Tibial nerve (tissue), 4 donors: ENCODE data around the gene CD6. TPM values are rescaled to one million over a fixed set of nuclear protein-coding genes. Genes with fewer than 3 reads are reported as not detected.

ENCODE experiments used
- DNase-seq, 2 donors: peaks; one replicate each; pipeline ENCODE4 v3.0.0-alpha.2; 2019; ENCODE audit warnings: low spot score in 2 of 2
- H3K27ac ChIP-seq, 4 donors: fragments of 200-600 bp; sonication (generic) in 3 of 4; one replicate each; pipeline ENCODE4 v1.5.1; 2017 to 2019; ENCODE audit warnings: mild to moderate bottlenecking in 1 of 4
- H3K27me3 ChIP-seq, 2 donors: fragments of 200-600 bp; sonication (generic) in 1 of 2; one replicate each; pipeline versions ENCODE4 v1.5.1 to v1.6.0; 2017 to 2019
- H3K36me3 ChIP-seq, 3 donors: fragments of 200-600 bp; sonication (generic); one replicate each; pipeline ENCODE4 v1.5.1; 2018 to 2019
- H3K4me1 ChIP-seq, 4 donors: fragments of 200-600 bp; sonication (generic) in 3 of 4; one replicate each; pipeline ENCODE4 v1.5.1; 2017 to 2019
- H3K4me3 ChIP-seq, 4 donors: fragments of 200-600 bp; sonication (generic) in 3 of 4; one replicate each; pipeline ENCODE4 v1.5.1; 2017 to 2019; ENCODE audit warnings: mild to moderate bottlenecking in 1 of 4, moderate library complexity in 1 of 4
- H3K9me3 ChIP-seq, 4 donors: fragments of 200-600 bp; sonication (generic) in 3 of 4; one replicate each; pipeline ENCODE4 v1.5.1; 2017 to 2019
- EP300 ChIP-seq, 2 donors: sonication (generic); formaldehyde crosslinking; IDR thresholded peaks; one replicate each; pipeline ENCODE4 v1.6.1; 2017; ENCODE audit warnings: antibody characterized with exemption in 2 of 2, mild to moderate bottlenecking in 1 of 2
- POLR2A ChIP-seq, 2 donors: fragments of 450-650 bp; IDR thresholded peaks; one replicate each; pipeline ENCODE4 v1.6.1; 2017; ENCODE audit warnings: antibody characterized with exemption in 2 of 2, mild to moderate bottlenecking in 2 of 2, moderate library complexity in 2 of 2
- WGBS, 2 donors: methylation state at CpG; one replicate each; pipeline ENCODE4 v1.1.5; 2018; 5-methylcytosine and 5-hydroxymethylcytosine counted together
- total RNA-seq, 4 donors: library from RNA; depleted of rRNA; stranded (reverse); fragments of >200 nt; gene quantifications; one replicate each; pipeline ENCODE4 v1.1.0, GENCODE V29; 2016
- TF ChIP-seq, protein P1 (sequence below), 5 experiments: fragments of 200-600 bp in 3 of 5; fragments of 450-650 bp in 2 of 5; sonication (generic) in 3 of 5; IDR thresholded peaks; one replicate each; pipeline ENCODE4 v1.5.1; 2016 to 2019; ENCODE audit warnings: antibody characterized with exemption in 5 of 5, mild to moderate bottlenecking in 3 of 5, moderate library complexity in 2 of 5

The CD6 gene
- total RNA-seq, 4 donors from 2014 or later, result 0.59 to 3.6 (median 2.7) TPM; not detected in 1

DNA sequence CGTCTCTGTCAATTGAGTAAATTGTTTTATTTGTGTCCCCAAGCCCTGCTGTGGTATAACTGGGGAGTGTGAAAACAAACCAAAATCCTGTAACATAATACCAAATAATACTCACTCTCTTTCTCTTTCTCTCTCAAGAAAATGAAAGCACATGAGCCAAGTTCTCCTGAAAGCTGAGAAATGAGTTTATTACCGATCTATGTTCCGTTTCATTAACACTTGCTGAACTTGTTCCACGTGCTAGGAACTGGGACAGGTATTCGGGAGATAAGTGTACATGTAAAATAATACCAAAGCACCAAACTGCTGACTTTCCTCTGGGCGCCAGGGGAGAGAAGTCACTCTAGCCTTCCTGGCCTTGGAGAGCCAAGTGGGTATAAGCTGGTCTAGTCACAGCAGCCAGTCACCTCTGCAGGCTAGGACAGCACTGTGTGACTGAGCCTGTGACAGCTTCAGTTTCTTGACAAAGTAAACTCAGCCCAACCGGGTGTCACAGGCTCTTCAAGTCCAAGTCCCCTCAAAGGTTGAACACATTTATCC lies 23.1 kb downstream of the CD6 start:
- H3K4me1 ChIP-seq, result no peaks in the 10 kb centered on the region
- no peaks in the 10 kb centered on the region for H3K36me3 ChIP-seq
- TF ChIP-seq EP300 (IDR thresholded peaks at IDR 0.05) (no peak), POLR2A (IDR thresholded peaks at IDR 0.05) (no peak)
- TF ChIP-seq, protein P1, sequence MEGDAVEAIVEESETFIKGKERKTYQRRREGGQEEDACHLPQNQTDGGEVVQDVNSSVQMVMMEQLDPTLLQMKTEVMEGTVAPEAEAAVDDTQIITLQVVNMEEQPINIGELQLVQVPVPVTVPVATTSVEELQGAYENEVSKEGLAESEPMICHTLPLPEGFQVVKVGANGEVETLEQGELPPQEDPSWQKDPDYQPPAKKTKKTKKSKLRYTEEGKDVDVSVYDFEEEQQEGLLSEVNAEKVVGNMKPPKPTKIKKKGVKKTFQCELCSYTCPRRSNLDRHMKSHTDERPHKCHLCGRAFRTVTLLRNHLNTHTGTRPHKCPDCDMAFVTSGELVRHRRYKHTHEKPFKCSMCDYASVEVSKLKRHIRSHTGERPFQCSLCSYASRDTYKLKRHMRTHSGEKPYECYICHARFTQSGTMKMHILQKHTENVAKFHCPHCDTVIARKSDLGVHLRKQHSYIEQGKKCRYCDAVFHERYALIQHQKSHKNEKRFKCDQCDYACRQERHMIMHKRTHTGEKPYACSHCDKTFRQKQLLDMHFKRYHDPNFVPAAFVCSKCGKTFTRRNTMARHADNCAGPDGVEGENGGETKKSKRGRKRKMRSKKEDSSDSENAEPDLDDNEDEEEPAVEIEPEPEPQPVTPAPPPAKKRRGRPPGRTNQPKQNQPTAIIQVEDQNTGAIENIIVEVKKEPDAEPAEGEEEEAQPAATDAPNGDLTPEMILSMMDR (IDR thresholded peaks at IDR 0.05), result no peak
- peaks cover 0 to 8% of the 10 kb centered on the region in 2 donors for H3K27me3 ChIP-seq
- no peak overlapping the region for H3K27ac ChIP-seq
- no peak for DNase-seq
- 62 to 63% methylated on average over 7 of the region's 7 CpGs for whole genome bisulfite sequencing, 2 donors
- no peak overlapping the region for H3K4me3 ChIP-seq
- no peaks in the 10 kb centered on the region for H3K9me3 ChIP-seq

DNA sequence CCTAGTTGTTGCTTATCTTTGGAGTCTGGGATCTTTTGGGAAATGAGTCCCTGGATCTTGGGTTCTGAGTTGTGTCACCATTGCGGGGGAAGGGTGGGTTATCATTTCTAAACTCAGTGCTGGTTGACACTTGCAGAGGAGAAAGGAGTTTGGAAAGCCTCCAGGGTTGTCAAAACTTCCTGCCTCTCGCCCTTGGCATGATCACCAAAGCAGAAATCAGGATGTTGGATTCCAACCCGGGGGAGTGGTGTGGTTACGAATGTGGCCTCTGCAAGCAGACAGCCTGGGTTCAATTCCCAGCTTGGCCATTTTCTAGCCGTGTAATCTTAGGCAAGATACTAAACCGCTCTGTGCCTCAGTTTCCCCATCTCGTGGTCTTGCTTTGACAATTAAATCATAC lies 24.3 kb downstream of the CD6 start:
- Histone ChIP-seq H3K27ac (no peak overlapping the region), H3K9me3 (no peaks in the 10 kb centered on the region), H3K36me3 (no peaks in the 10 kb centered on the region), H3K4me3 (no peak overlapping the region), H3K4me1 (no peaks in the 10 kb centered on the region), H3K27me3 (peaks cover 0 to 8% of the 10 kb centered on the region in 2 donors)
- TF ChIP-seq, protein P1 (IDR thresholded peaks at IDR 0.05), result no peak
- TF ChIP-seq EP300 (IDR thresholded peaks at IDR 0.05) (no peak), POLR2A (IDR thresholded peaks at IDR 0.05) (no peak)
- DNase-seq, result no peak
- 55 to 56% methylated on average over 7 of the region's 7 CpGs for WGBS, 2 donors

DNA sequence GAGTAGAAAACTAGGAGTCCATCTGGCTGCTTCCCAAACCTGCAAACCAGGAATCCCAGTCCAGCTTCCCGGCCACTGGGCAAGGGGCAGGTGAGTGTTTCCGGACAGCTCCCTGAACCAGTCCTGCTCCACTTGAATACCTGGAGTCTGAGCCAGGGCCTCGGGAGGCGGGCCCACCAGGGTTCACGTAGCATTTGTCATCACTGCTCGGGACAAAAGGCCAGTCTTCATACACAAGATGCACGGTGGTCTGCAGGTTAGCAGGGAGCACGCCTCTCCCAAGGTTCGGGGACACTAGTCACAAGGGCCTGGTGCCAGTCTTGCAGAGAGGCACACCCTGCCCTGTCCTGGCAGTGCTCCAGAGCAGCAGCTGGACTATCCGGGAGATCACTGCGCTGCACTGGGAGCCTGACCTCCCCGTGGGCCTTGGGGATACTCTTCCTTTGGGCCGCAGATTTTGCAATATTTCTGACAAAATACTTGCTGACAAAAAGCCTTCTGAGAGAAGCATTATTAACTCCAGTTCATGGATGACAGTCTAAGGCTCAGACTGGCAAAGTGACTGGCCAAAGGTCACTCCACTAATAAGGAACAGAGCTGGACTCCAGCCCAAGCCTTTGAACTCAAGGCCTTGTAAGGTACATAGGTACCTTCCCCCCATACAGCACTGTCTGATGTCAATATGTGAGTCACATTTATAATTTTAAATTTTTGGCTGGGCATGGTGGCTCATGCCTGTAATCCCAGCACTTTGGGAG lies 25.1 kb downstream of the CD6 start:
- Histone ChIP-seq H3K9me3 (no peaks in the 10 kb centered on the region), H3K27ac (no peak overlapping the region), H3K4me3 (no peak overlapping the region), H3K27me3 (peaks cover 0 to 8% of the 10 kb centered on the region in 2 donors), H3K36me3 (no peaks in the 10 kb centered on the region), H3K4me1 (no peaks in the 10 kb centered on the region)
- no peak for DNase-seq
- TF ChIP-seq EP300 (IDR thresholded peaks at IDR 0.05), result no peak
- TF ChIP-seq POLR2A (IDR thresholded peaks at IDR 0.05), result no peak
- TF ChIP-seq, protein P1 (IDR thresholded peaks at IDR 0.05), result no peak
- WGBS, 2 donors, result 47 to 78% methylated on average over 7 to 12 of the region's 13 CpGs

DNA sequence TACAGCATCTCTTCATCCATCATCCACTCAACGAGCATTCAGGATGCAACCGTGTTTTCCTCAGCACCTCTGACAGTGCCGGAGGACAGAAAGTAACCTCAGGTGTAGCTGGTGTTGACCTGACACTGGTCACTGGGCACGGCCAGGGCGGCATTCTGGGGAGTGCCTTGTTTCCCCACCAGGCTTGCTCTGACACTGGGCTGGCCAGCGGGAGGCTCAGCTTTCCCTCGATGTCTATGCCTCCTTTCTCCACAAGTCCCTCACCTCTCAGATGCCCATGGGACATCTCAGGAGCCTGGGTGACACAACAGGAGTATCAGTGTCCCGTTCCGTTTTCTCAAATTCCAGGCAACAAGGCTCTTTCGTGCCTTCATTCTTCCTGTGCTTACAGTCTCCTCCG lies 28.9 kb downstream of the CD6 start:
- no peaks in the 10 kb centered on the region for H3K36me3 ChIP-seq
- peaks cover 0 to 14% (median 2%) of the 10 kb centered on the region in 4 donors for H3K4me1 ChIP-seq
- no peak overlapping the region for H3K4me3 ChIP-seq

DNA sequence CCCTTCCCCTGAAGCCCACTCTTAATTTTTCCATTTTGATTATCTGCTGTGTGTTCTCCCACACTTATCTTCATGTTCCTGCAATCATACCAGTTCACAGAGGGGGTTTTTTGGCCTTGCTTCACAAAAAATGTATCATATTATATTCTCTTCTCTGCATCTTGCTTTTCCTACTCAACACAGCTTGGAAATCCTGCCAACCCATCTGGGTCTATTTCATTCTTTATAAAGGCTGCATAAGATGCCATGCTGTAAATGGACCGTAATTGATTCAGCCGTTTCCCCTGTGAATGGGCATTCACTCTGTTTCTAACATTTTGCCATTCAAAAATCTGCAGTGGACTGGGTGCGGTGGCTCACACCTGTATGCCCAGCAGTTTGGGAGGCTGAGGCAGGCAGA lies 30.5 kb downstream of the CD6 start:
- Histone ChIP-seq H3K4me1 (peaks cover 0 to 14% (median 3%) of the 10 kb centered on the region in 4 donors), H3K27ac (no peak overlapping the region), H3K36me3 (no peaks in the 10 kb centered on the region), H3K9me3 (no peaks in the 10 kb centered on the region), H3K4me3 (no peak overlapping the region), H3K27me3 (peaks cover 0 to 4% of the 10 kb centered on the region in 2 donors)
- no peak for DNase-seq
- 94 to 95% methylated on average over 3 of the region's 3 CpGs for WGBS, 2 donors
- TF ChIP-seq, protein P1 (IDR thresholded peaks at IDR 0.05), result no peak
- TF ChIP-seq POLR2A (IDR thresholded peaks at IDR 0.05) (no peak), EP300 (IDR thresholded peaks at IDR 0.05) (no peak)

More for the DNA sequence above, 28.9 kb downstream of the CD6 start:
- Histone ChIP-seq H3K27ac (no peak overlapping the region), H3K27me3 (no peaks in the 10 kb centered on the region), H3K9me3 (no peaks in the 10 kb centered on the region)
- no peak for DNase-seq
- TF ChIP-seq POLR2A (IDR thresholded peaks at IDR 0.05) (no peak), EP300 (IDR thresholded peaks at IDR 0.05) (no peak)
- TF ChIP-seq, protein P1 (IDR thresholded peaks at IDR 0.05), result no peak
- WGBS, 2 donors, result 86 to 88% methylated on average over 11 of the region's 11 CpGs
